HepG2 (cell line): ENCODE results near the gene GGNBP2. TPM values are rescaled to one million over a fixed set of nuclear protein-coding genes. Genes with fewer than 3 reads are reported as not detected.

Experiments
- GATA4 ChIP-seq: sonication (generic); IDR thresholded peaks from 2 replicates; pipeline ENCODE4 v1.6.1; 2016; ENCODE audit warnings: antibody characterized with exemption, low read depth, borderline replicate concordance
- HNRNPK ChIP-seq: fragments of 200-400 bp; formaldehyde crosslinking; IDR thresholded peaks from 2 replicates; pipeline ENCODE4 v1.6.1; 2018; ENCODE audit warnings: low read length, low read depth, moderate library complexity, mild to moderate bottlenecking; ENCODE audit not compliant: poor library complexity, severe bottlenecking
- MEIS1 ChIP-seq: sonication (generic); formaldehyde crosslinking; IDR thresholded peaks from 2 replicates; pipeline ENCODE4 v1.9.0; 2021; ENCODE audit warnings: mild to moderate bottlenecking, missing genetic modification reagents, moderate library complexity, borderline replicate concordance
- NFE2L1 ChIP-seq: sonication (generic); formaldehyde crosslinking; IDR thresholded peaks from 2 replicates; pipeline ENCODE4 v1.4.0; 2020; ENCODE audit warnings: missing genetic modification reagents, mild to moderate bottlenecking, borderline replicate concordance
- PAWR ChIP-seq: sonication (generic); formaldehyde crosslinking; IDR thresholded peaks from 2 replicates; pipeline ENCODE4 v1.4.0; 2020; ENCODE audit warnings: missing genetic modification reagents, mild to moderate bottlenecking, borderline replicate concordance
- SOX13 ChIP-seq, 3 experiments: fragments of 450-650 bp in 1 of 3; sonication (generic) in 1 of 3; formaldehyde crosslinking in 1 of 3; IDR thresholded peaks in 2 of 3; conservative IDR thresholded peaks in 1 of 3; 2 replicates each; pipeline versions ENCODE4 v1.5.0 to v1.6.1; 2016 to 2020; ENCODE audit warnings: antibody characterized with exemption in 1 of 3, mild to moderate bottlenecking in 1 of 3, missing compliant biosample characterization in 1 of 3, missing genetic modification reagents in 1 of 3, moderate library complexity in 1 of 3
- ZFP1 ChIP-seq: IDR thresholded peaks from 2 replicates; pipeline ENCODE4 v1.6.1; 2016
- ZNF230 ChIP-seq: sonication (generic); formaldehyde crosslinking; IDR thresholded peaks from 2 replicates; pipeline ENCODE4 v1.4.0; 2020; ENCODE audit warnings: mild to moderate bottlenecking, missing genetic modification reagents
- ZNF24 ChIP-seq: fragments of 450-650 bp; IDR thresholded peaks from 2 replicates; pipeline ENCODE4 v1.6.1; 2017; ENCODE audit warnings: antibody characterized with exemption, mild to moderate bottlenecking
- ZNF432 ChIP-seq: sonication (generic); formaldehyde crosslinking; IDR thresholded peaks from 2 replicates; pipeline ENCODE4 v1.5.0; 2020; ENCODE audit warnings: missing genetic modification reagents, mild to moderate bottlenecking, borderline replicate concordance
- ZNF678 ChIP-seq: sonication (generic); formaldehyde crosslinking; IDR thresholded peaks from 2 replicates; pipeline ENCODE4 v1.4.0; 2020; ENCODE audit warnings: mild to moderate bottlenecking, missing genetic modification reagents
- ZNF724P ChIP-seq: sonication (generic); formaldehyde crosslinking; IDR thresholded peaks from 2 replicates; pipeline ENCODE4 v1.8.0; 2022; ENCODE audit warnings: missing genetic modification reagents, borderline replicate concordance
- polyA plus RNA-seq, 8 experiments: library from polyadenylated mRNA; depleted of rRNA in 3 of 8; stranded (reverse) in 7 of 8; unstranded in 1 of 8; fragments of >200 nt; fragmentation: Illumina TruSeq in 4 of 8; extraction: Trizol in 4 of 8; gene quantifications; 2 replicates each; pipeline versions ENCODE4 v1.2.1 to v1.2.3, GENCODE V29; 2011 to 2016; ENCODE audit warnings: low read depth in 4 of 8, missing spikeins in 1 of 8, mixed read lengths in 1 of 8; ENCODE audit not compliant: insufficient read depth in 1 of 8
- total RNA-seq, 5 experiments: library from RNA; depleted of rRNA; stranded (reverse); fragments of >200 nt; fragmentation: Illumina TruSeq; extraction: Trizol; gene quantifications; 2 replicates each; pipeline ENCODE4 v1.2.3, GENCODE V29; 2016; ENCODE audit warnings: low read depth in 1 of 5
- TF ChIP-seq, protein P1 (sequence below): sonication (generic); formaldehyde crosslinking; IDR thresholded peaks from 2 replicates; pipeline ENCODE4 v1.5.0; 2020; ENCODE audit warnings: mild to moderate bottlenecking, missing genetic modification reagents, moderate library complexity
- TF ChIP-seq, protein P2 (sequence below): sonication (generic); formaldehyde crosslinking; IDR thresholded peaks from 2 replicates; pipeline ENCODE4 v1.8.0; 2022; ENCODE audit warnings: missing genetic modification reagents, mild to moderate bottlenecking, borderline replicate concordance
- TF ChIP-seq, protein P3 (sequence below): sonication (generic); formaldehyde crosslinking; IDR thresholded peaks from 2 replicates; pipeline ENCODE4 v1.9.0; 2022; ENCODE audit warnings: missing genetic modification reagents, mild to moderate bottlenecking, borderline replicate concordance

The GGNBP2 gene
- total and polyA plus RNA-seq, 2 of the 13 experiments (the other 11 are each of a cell fraction or from before 2014, with no cell fraction given) = 53.3 to 84.2 TPM

DNA sequence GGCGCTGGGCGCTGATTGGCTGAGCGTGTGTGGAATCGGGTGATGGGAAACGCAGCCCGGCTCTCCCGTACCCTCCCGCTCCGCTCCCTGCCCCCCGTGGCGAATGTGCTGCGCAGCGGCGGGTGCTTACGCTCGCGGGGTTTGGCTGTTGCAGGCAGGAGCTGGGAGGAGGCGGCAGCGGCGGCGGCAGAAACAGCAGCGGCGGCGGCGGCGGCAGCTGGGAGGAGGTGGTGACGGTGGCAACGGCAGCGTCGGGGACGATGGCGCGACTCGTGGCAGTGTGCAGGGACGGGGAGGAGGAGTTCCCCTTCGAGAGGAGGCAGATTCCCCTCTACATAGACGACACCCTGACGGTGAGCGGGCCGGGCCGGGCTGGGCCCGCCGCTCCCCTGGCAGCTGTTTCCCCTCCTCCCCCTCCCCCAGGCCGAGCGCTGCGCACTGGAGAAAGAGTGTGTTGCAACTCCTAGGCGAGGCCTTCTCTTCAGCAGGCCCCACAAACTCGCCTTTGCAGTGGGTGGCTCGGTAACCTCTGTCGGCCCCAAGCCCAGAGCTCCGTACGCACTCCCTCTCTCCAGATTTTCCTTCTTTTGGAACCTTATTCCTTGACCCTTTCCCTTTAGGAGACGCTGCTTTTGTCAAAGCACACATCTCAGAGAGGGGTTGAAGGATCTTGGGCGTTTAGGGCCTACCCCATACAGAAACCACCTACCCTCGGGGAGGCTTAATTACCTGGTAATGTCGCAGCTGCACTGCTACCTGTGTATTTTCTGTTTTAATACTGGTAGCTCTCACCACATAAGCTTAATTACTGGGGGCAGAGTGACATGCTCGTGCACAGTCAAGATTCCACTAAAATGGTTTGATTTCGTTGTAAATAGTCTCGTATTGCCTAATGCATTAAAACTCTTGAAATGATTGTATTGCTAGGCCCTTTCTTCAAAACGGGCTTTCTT is 1.0 kb downstream of the GGNBP2 start (continued):
- TF ChIP-seq, protein P1, sequence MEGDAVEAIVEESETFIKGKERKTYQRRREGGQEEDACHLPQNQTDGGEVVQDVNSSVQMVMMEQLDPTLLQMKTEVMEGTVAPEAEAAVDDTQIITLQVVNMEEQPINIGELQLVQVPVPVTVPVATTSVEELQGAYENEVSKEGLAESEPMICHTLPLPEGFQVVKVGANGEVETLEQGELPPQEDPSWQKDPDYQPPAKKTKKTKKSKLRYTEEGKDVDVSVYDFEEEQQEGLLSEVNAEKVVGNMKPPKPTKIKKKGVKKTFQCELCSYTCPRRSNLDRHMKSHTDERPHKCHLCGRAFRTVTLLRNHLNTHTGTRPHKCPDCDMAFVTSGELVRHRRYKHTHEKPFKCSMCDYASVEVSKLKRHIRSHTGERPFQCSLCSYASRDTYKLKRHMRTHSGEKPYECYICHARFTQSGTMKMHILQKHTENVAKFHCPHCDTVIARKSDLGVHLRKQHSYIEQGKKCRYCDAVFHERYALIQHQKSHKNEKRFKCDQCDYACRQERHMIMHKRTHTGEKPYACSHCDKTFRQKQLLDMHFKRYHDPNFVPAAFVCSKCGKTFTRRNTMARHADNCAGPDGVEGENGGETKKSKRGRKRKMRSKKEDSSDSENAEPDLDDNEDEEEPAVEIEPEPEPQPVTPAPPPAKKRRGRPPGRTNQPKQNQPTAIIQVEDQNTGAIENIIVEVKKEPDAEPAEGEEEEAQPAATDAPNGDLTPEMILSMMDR (CRISPR knock-in tag) = peak; percentile 14; the same call in 1 of the 2 replicates
- TF ChIP-seq, protein P2, sequence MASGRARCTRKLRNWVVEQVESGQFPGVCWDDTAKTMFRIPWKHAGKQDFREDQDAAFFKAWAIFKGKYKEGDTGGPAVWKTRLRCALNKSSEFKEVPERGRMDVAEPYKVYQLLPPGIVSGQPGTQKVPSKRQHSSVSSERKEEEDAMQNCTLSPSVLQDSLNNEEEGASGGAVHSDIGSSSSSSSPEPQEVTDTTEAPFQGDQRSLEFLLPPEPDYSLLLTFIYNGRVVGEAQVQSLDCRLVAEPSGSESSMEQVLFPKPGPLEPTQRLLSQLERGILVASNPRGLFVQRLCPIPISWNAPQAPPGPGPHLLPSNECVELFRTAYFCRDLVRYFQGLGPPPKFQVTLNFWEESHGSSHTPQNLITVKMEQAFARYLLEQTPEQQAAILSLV (CRISPR knock-in tag) = peak; percentile 26; the same call in 1 of the 2 replicates
- TF ChIP-seq ZNF724P (peak; percentile 72; the same call in 1 of the 2 replicates), ZFP1 (CRISPR knock-in tag) (no peak), ZNF24 (no peak), HNRNPK (peak; percentile 79), PAWR (no peak), ZNF230 (CRISPR knock-in tag) (peak; percentile 31; the same call in 1 of the 2 replicates), ZNF678 (CRISPR knock-in tag) (no peak), ZNF432 (CRISPR knock-in tag) (no peak), MEIS1 (no peak), GATA4 (no peak), NFE2L1 (no peak), SOX13 (IDR thresholded peaks at IDR 0.05) (no peak), SOX13 (CRISPR knock-in tag; conservative IDR thresholded peaks at IDR 0.05 in 1 of 2, IDR thresholded peaks at IDR 0.05 in 1 of 2) (peak in 1 of 2 experiments; percentile 12; a peak in 1 of 4 replicates)
- TF ChIP-seq, protein P3, sequence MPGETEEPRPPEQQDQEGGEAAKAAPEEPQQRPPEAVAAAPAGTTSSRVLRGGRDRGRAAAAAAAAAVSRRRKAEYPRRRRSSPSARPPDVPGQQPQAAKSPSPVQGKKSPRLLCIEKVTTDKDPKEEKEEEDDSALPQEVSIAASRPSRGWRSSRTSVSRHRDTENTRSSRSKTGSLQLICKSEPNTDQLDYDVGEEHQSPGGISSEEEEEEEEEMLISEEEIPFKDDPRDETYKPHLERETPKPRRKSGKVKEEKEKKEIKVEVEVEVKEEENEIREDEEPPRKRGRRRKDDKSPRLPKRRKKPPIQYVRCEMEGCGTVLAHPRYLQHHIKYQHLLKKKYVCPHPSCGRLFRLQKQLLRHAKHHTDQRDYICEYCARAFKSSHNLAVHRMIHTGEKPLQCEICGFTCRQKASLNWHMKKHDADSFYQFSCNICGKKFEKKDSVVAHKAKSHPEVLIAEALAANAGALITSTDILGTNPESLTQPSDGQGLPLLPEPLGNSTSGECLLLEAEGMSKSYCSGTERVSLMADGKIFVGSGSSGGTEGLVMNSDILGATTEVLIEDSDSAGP (CRISPR knock-in tag) = peak; percentile 60
